Coronary artery (tissue), 2 donors: ENCODE measurements around the gene AKAP9.
A peak's percentile ranks its signal among the peaks of the same experiment; 100 is the strongest.
"Not testable (repeated sequence)": the region's sequence is repeated elsewhere in the genome, so short reads cannot be mapped to it uniquely, and the experiment has no call there.

Experiments
- DNase-seq: peaks from one replicate; pipeline ENCODE4 v3.0.0-alpha.2; 2017; ENCODE audit warnings: low spot score
- H3K27ac ChIP-seq, 2 donors: fragments of 200-600 bp; sonication (generic); one replicate each; pipeline ENCODE4 v1.5.1; 2016 to 2019
- H3K4me3 ChIP-seq: fragments of 200-600 bp; sonication (generic); 2 replicates; pipeline ENCODE4 v1.5.1; 2016; ENCODE audit warnings: mild to moderate bottlenecking, moderate library complexity
- TF ChIP-seq, protein P1 (sequence below): fragments of 200-600 bp; sonication (generic); IDR thresholded peaks from one replicate; pipeline ENCODE4 v1.5.1; 2019; ENCODE audit warnings: antibody characterized with exemption

The AKAP9 gene

DNA sequence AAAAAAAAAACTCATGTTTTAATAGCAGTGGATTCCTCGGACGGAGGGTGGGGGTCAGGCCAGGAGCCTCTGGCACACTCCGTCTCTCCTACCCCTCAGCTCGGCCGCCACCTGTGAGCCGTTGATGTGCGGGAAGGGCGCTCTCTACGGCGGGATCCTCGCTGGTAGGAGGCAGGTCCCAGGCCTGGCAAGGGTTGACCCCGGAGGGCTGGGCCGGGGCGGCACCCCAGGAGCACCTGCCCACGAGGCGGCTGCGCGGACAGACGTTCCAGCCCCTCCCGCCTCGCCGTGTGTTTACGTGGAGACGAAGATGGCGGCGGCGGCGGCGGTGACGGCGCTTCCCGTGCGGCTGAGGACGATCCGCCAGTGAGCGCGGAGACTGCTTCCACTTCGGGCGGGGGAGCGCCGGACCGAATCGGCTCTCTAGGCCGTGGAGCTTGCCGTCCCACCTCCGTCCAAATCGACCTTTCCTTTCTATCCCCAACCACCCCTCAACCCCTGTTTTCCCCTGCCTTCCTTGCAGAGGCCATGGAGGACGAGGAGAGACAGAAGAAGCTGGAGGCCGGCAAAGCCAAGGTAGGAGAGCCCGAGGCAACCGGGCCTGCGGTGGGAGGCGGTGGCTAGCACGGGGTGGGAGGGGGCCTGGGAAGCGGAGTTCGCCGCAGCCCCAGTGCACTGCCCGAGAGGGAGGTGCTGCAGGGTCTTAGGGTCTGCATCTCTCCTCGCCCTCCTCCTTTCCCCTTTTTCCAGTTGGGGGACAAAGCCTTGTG is at the start of gene AKAP9:
AKAP9 (plus strand) TSS at position 291 of the 770 bp plus-strand sequence; CDS start at position 529, 238 bp downstream.
- Histone ChIP-seq H3K4me3 (peak within 1 kb of the TSS; percentile 88), H3K27ac (peak within 1 kb of the TSS; percentile 94 to 95)
- peak; percentile 88 for DNase-seq
- TF ChIP-seq, protein P1, sequence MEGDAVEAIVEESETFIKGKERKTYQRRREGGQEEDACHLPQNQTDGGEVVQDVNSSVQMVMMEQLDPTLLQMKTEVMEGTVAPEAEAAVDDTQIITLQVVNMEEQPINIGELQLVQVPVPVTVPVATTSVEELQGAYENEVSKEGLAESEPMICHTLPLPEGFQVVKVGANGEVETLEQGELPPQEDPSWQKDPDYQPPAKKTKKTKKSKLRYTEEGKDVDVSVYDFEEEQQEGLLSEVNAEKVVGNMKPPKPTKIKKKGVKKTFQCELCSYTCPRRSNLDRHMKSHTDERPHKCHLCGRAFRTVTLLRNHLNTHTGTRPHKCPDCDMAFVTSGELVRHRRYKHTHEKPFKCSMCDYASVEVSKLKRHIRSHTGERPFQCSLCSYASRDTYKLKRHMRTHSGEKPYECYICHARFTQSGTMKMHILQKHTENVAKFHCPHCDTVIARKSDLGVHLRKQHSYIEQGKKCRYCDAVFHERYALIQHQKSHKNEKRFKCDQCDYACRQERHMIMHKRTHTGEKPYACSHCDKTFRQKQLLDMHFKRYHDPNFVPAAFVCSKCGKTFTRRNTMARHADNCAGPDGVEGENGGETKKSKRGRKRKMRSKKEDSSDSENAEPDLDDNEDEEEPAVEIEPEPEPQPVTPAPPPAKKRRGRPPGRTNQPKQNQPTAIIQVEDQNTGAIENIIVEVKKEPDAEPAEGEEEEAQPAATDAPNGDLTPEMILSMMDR, result no peak

DNA sequence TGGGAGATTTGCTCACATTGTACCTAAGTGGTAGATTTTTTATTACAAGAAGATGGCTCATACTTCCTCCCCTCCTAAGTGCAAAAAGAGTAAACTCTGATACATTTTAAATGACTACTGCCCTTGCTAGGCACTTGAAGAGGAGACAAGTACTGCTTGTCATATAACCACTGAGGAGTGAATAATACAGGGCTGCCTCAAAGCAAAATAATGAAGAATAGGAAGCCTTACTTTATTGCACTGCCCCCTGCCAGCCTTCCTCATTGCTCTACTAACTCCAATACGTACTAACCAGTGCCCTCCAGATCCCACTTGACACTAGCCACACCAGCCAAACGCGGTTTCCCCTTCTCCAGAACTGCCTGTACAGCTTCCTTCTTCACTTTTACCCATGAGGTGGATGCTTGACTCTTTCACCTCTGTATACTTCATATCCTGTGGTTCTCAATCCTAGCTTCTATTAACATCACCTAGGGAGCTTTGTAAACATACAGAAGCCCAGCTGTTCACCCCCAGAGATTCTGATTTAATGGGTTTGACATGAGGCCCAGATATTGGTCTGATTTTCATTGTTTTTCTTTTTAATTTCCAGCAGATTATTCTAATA is 48.5 kb upstream of the AKAP9 start:
- Histone ChIP-seq H3K27ac (no peak overlapping the region), H3K4me3 (no peak overlapping the region)
- DNase-seq, result no peak
- TF ChIP-seq, protein P1, result no peak

GRCh38 chr7:91892821-91893340 is 47.8 kb upstream of the AKAP9 start:
- no peak overlapping the region for H3K27ac ChIP-seq
- no peak overlapping the region for H3K4me3 ChIP-seq
- TF ChIP-seq, protein P1, result no peak
- no peak for DNase-seq

GRCh38 chr7:91893699-91894098 is 47.0 kb upstream of the AKAP9 start:
- H3K4me3 ChIP-seq, H3K27ac ChIP-seq, DNase-seq: not testable (repeated sequence)

GRCh38 chr7:91894781-91895480 is 45.7 kb upstream of the AKAP9 start:
- H3K4me3 ChIP-seq, result no peak overlapping the region
- no peak for DNase-seq
- H3K27ac ChIP-seq, result no peak overlapping the region
- TF ChIP-seq, protein P1, result no peak

GRCh38 chr7:91898240-91898992 is 42.2 kb upstream of the AKAP9 start:
- TF ChIP-seq, protein P1, result no peak
- no peak for DNase-seq
- no peak overlapping the region for H3K4me3 ChIP-seq
- no peak overlapping the region for H3K27ac ChIP-seq

DNA sequence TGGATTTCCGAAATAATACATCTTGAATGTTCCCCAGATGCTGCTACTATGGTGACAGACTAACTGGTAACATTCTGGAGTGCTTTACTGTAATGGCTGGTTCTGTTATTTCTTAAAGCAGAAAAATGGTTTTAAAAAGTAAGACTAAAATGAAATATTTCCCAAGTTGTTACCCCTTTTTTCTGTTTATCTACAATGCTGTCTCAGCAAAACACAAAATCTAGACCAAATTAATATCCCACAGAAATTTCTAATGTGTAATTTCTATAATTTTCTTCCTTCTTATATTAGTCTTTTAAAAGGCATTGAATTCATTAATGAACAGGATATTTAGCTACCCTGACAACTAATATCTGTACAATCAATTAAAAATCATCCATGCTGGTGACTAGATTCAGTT is 41.1 kb upstream of the AKAP9 start:
- no peak overlapping the region for H3K27ac ChIP-seq
- DNase-seq, result no peak
- H3K4me3 ChIP-seq, result no peak overlapping the region
- TF ChIP-seq, protein P1, result no peak
